HG02970 (cell line): ENCODE measurements around the gene CABLES2.
A peak's percentile ranks its signal among the peaks of the same experiment; 100 is the strongest.

Experiments used
- ATAC-seq: cut with Tn5 transposase; IDR thresholded peaks from one replicate; pipeline ENCODE4 v1.9.1; 2021; ENCODE audit warnings: mild to moderate bottlenecking, moderate library complexity, moderate number of reproducible peaks; ENCODE audit not compliant: unreplicated experiment, low FRiP score

CABLES2 gene

GRCh38 chr20:62353289-62354030 is 53.6 kb downstream of the CABLES2 start:
- no peak for ATAC-seq

- no peak for ATAC-seq
Measured at GRCh38 chr20:62352402-62353288, 54.4 kb downstream of the CABLES2 start.

- no peak for ATAC-seq
Measured at GRCh38 chr20:62351469-62352401, 55.4 kb downstream of the CABLES2 start.

- ATAC-seq: no peak
Measured at GRCh38 chr20:62350629-62351422, 56.3 kb downstream of the CABLES2 start.

- no peak for ATAC-seq
Measured at GRCh38 chr20:62350098-62350628, 56.9 kb downstream of the CABLES2 start.

- no peak for ATAC-seq
Measured at GRCh38 chr20:62349556-62350097, 57.5 kb downstream of the CABLES2 start.

- no peak for ATAC-seq
Measured at GRCh38 chr20:62348604-62349003, 58.5 kb downstream of the CABLES2 start.

GRCh38 chr20:62347445-62347844 is 59.6 kb downstream of the CABLES2 start:
- ATAC-seq: no peak

- no peak for ATAC-seq
Measured at GRCh38 chr20:62347151-62347404, 60.0 kb downstream of the CABLES2 start.

GRCh38 chr20:62346398-62347150 is 60.5 kb downstream of the CABLES2 start:
- ATAC-seq: no peak

- ATAC-seq: no peak
Measured at GRCh38 chr20:62345681-62346370, 61.3 kb downstream of the CABLES2 start.

GRCh38 chr20:62344782-62345181 is 62.3 kb downstream of the CABLES2 start:
- no peak for ATAC-seq

GRCh38 chr20:62344092-62344491 is 63.0 kb downstream of the CABLES2 start:
- ATAC-seq: no peak

- no peak for ATAC-seq
Measured at GRCh38 chr20:62342910-62343309, 64.2 kb downstream of the CABLES2 start.

- ATAC-seq: peak; percentile 60
Measured at GRCh38 chr20:62339647-62340062, 67.4 kb downstream of the CABLES2 start.
